ENCODE measurements around the gene ABLIM3. TPM values are rescaled to one million over a fixed set of nuclear protein-coding genes. Genes with fewer than 3 reads are reported as not detected.

ABLIM3 gene
- total and polyA plus RNA-seq, 9 of the 15 experiments (the other 6 are each of a cell fraction or from before 2014, with no cell fraction given), result 0.03 to 0.38 (median 0.11) TPM

GRCh38 chr5:149282027-149282965 is 141.0 kb downstream of the ABLIM3 start:
- Histone ChIP-seq H3K36me3 (ENCODE audit: control insufficient read depth, insufficient read depth, low read length) (no peaks in the 10 kb centered on the region), H3K9me1 (ENCODE audit: control insufficient read depth, insufficient read depth, low read length) (no peaks in the 10 kb centered on the region), H3K4me2 (ENCODE audit: insufficient read depth, low read length) (no peak overlapping the region), H3K4me1 (replicated peaks in 1 of 2; ENCODE audit: control insufficient read depth in 2 of 2, insufficient read depth in 2 of 2, low read length in 2 of 2) (no peaks in the 10 kb centered on the region; a peak in 1 of 5 replicates), H4K20me1 (replicated peaks; ENCODE audit: control insufficient read depth, insufficient read depth, low read length) (no peaks in the 10 kb centered on the region), H3K79me2 (ENCODE audit: control insufficient read depth, insufficient read depth, low read length) (no peaks in the 10 kb centered on the region), H3K9ac (ENCODE audit: insufficient read depth in 1 of 2, low read depth in 2 of 2, low read length in 2 of 2) (no peak overlapping the region), H3K4me3 (no peak overlapping the region), H2AFZ (ENCODE audit: low read depth, low read length) (no peak overlapping the region), H3K27me3 (ENCODE audit: control insufficient read depth in 2 of 2, insufficient read depth in 2 of 2, low read length in 2 of 2) (peaks cover 22 to 42% of the 10 kb centered on the region in 2 experiments), H3K9me3 (replicated peaks; ENCODE audit: control insufficient read depth, insufficient read depth, low read depth, low read length) (no peaks in the 10 kb centered on the region), H3K27ac (ENCODE audit: extremely low read depth, low read depth, low read length) (no peak overlapping the region)
- intact Hi-C loops (cut with micrococcal nuclease) (no loop called here), in situ Hi-C loops (cut with MboI) (no loop called here)
- no peak for ATAC-seq
- no peak for DNase-seq (ENCODE audit: extremely low read depth in 1 of 4, low spot score in 3 of 4)
- FAIRE-seq, result no peak
- 2% methylated on average over 12 of the region's 12 CpGs for WGBS (ENCODE audit: insufficient coverage, low coverage, missing lambda C conversion rate)
- BruUV-seq (replicated peaks), result no TSS peak
- CTCF ChIA-PET (ENCODE audit: low intra/inter-chr PET ratio), result no interaction called here
- POLR2A ChIA-PET, result interaction anchor here (0.6 kb wide), 1 partner anchor 28 kb away, joined by 3 read pairs; no protein-coding TSS in a partner anchor
- TF ChIP-seq CREB3L1 (IDR thresholded peaks at IDR 0.05; ENCODE audit: borderline replicate concordance, low read depth), result no peak
- no peak for TF ChIP-seq ZNF740 (CRISPR knock-in tag; IDR thresholded peaks at IDR 0.05)
- no peak for TF ChIP-seq ZNF740 (tag; IDR thresholded peaks at IDR 0.05)
- TF ChIP-seq ETV1 (tag; conservative IDR thresholded peaks at IDR 0.05; ENCODE audit: low read depth), result no peak
- TF ChIP-seq ZBTB34 (CRISPR knock-in tag; IDR thresholded peaks at IDR 0.05), result no peak
- TF ChIP-seq TCF15 (CRISPR knock-in tag; IDR thresholded peaks at IDR 0.05), result no peak
- TF ChIP-seq PTRF (tag; IDR thresholded peaks at IDR 0.05), result no peak
- no peak for TF ChIP-seq E2F5 (CRISPR knock-in tag; IDR thresholded peaks at IDR 0.05)
- TF ChIP-seq ZNF79 (CRISPR knock-in tag; IDR thresholded peaks at IDR 0.05; ENCODE audit: low read depth), result no peak
- TF ChIP-seq GMEB1 (CRISPR knock-in tag; IDR thresholded peaks at IDR 0.05), result no peak
- no peak for TF ChIP-seq ZNF655 (CRISPR knock-in tag; IDR thresholded peaks at IDR 0.05)

Measured in K562 (cell line).